ENCODE results near the gene NAGLU. TPM values are rescaled to one million over a fixed set of nuclear protein-coding genes. Genes with fewer than 3 reads are reported as not detected.

Gene NAGLU
- total and polyA plus RNA-seq, 2 experiments from 2014 or later: 12.0 to 31.2 TPM

GRCh38 chr17:42566883-42567573 is 31.0 kb downstream of the NAGLU start, which contains the start of gene MLX:
Gene MLX, plus strand, starts transcription at chr17:42567100. Its CDS starts 25 bp downstream, at chr17:42567125.
- TF ChIP-seq CREB1 (CRISPR knock-in tag; IDR thresholded peaks at IDR 0.05; ENCODE audit: low read depth) (no peak), EZH2 (IDR thresholded peaks at IDR 0.05; ENCODE audit: low read depth, unreplicated experiment) (no peak), NANOG (IDR thresholded peaks at IDR 0.05; ENCODE audit: borderline replicate concordance) (no peak), REST (IDR thresholded peaks at IDR 0.05; ENCODE audit: unreplicated experiment) (no peak), CTCF (conservative IDR thresholded peaks at IDR 0.05; ENCODE audit: low read depth in 2 of 2) (no peak; a peak in 1 of 4 replicates), ETS1 (IDR thresholded peaks at IDR 0.05) (peak; percentile 77), POLR2AphosphoS5 (IDR thresholded peaks at IDR 0.05; ENCODE audit: low read depth) (peak; percentile 87), STAT1 (IDR thresholded peaks at IDR 0.05; ENCODE audit: unreplicated experiment) (no peak), ZNF331 (CRISPR knock-in tag; IDR thresholded peaks at IDR 0.05; ENCODE audit: low read depth) (no peak), ZNF462 (CRISPR knock-in tag; IDR thresholded peaks at IDR 0.05) (no peak), EZH2phosphoT487 (IDR thresholded peaks at IDR 0.05; ENCODE audit: unreplicated experiment) (no peak)
- ATAC-seq: peak; percentile 72
- peaks cover 19% of the 10 kb centered on the region for H3K4me1 ChIP-seq (ENCODE audit: insufficient read depth)
- no peak within 1 kb of the TSS; the same call in 1 of the 2 replicates for H2AFZ ChIP-seq
- H3F3A ChIP-seq (replicated peaks; ENCODE audit: low read depth): peaks cover 48% of the 10 kb centered on the region
- peaks cover 27% of the 10 kb centered on the region for H3K79me2 ChIP-seq (replicated peaks; ENCODE audit: insufficient read depth)
- Mint-ChIP-seq H3K27me3 (ENCODE audit: insufficient read depth, low read depth, poor library complexity) (peaks cover 10% of the 10 kb centered on the region), H3K4me1 (peaks cover 23% of the 10 kb centered on the region), H3K9me3 (no peaks in the 10 kb centered on the region), H3K27ac (peak within 1 kb of the TSS; percentile 94), H3K36me3 (ENCODE audit: low read depth) (peaks cover 69% of the 10 kb centered on the region), H3K4me3 (peak within 1 kb of the TSS; percentile 97)
- H3K27me3 ChIP-seq (ENCODE audit: insufficient read depth): no peaks in the 10 kb centered on the region
- peak; percentile 96 for DNase-seq (ENCODE audit: low spot score)
- peaks cover 18% of the 10 kb centered on the region; the same call in 1 of the 2 replicates for H3K36me3 ChIP-seq (ENCODE audit: insufficient read depth)
- peak within 1 kb of the TSS; percentile 88 for H3K4me3 ChIP-seq
- peaks cover 7% of the 10 kb centered on the region for H4K20me1 ChIP-seq (replicated peaks; ENCODE audit: insufficient read depth)
- H3K27ac ChIP-seq (ENCODE audit: low read depth): peak within 1 kb of the TSS; percentile 86
- H3K9me2 ChIP-seq (ENCODE audit: insufficient read depth): no peaks in the 10 kb centered on the region
- peak within 1 kb of the TSS; percentile 93 for H3K4me2 ChIP-seq
